HEK293T (cell line): ENCODE data around the gene GALNT13.

Experiments used
- CTCF ChIA-PET: fragments of 350-600 bp; formaldehyde crosslinking; extraction: SDS; loops from one replicate; lab custom pipeline; 2021; ENCODE audit warnings: antibody characterized with exemption, inconsistent platforms; lab: Yijun Ruan, JAX
- POLR2A ChIA-PET: fragments of 350-600 bp; formaldehyde crosslinking; extraction: SDS; loops from one replicate; lab custom pipeline; 2020; ENCODE audit warnings: antibody characterized with exemption, inconsistent platforms; lab: Yijun Ruan, JAX
- DNase-seq: peaks from one replicate; pipeline ENCODE4 v3.0.0; 2012; ENCODE audit warnings: mixed read lengths; ENCODE audit errors: extremely low spot score
- ARNT ChIP-seq: fragments of 450-650 bp; IDR thresholded peaks from 2 replicates; pipeline ENCODE4 v1.6.1; 2017; ENCODE audit warnings: mild to moderate bottlenecking
- BHLHE40 ChIP-seq: fragments of 450-650 bp; IDR thresholded peaks from 2 replicates; pipeline ENCODE4 v1.6.1; 2016; ENCODE audit warnings: mild to moderate bottlenecking, moderate library complexity, borderline replicate concordance
- CTBP1 ChIP-seq: fragments of 450-650 bp; IDR thresholded peaks from 2 replicates; pipeline ENCODE4 v1.6.1; 2016; ENCODE audit warnings: borderline replicate concordance
- ELF4 ChIP-seq: fragments of 450-650 bp; IDR thresholded peaks from 2 replicates; pipeline ENCODE4 v1.6.1; 2017; ENCODE audit warnings: antibody characterized with exemption
- FOXA1 ChIP-seq: fragments of 450-650 bp; IDR thresholded peaks from 2 replicates; pipeline ENCODE4 v1.6.1; 2016; ENCODE audit warnings: mild to moderate bottlenecking
- FOXK2 ChIP-seq: fragments of 450-650 bp; IDR thresholded peaks from 2 replicates; pipeline ENCODE4 v1.6.1; 2016; ENCODE audit warnings: mild to moderate bottlenecking
- FOXM1 ChIP-seq: fragments of 450-650 bp; IDR thresholded peaks from 2 replicates; pipeline ENCODE4 v1.6.1; 2017; ENCODE audit warnings: mild to moderate bottlenecking, borderline replicate concordance
- HDGF ChIP-seq: fragments of 450-650 bp; IDR thresholded peaks from 2 replicates; pipeline ENCODE4 v1.6.1; 2017; ENCODE audit warnings: antibody characterized with exemption, borderline replicate concordance
- L3MBTL2 ChIP-seq: fragments of 450-650 bp; conservative IDR thresholded peaks from 2 replicates; pipeline ENCODE4 v1.6.1; 2016; ENCODE audit warnings: mild to moderate bottlenecking
- LEF1 ChIP-seq: fragments of 450-650 bp; IDR thresholded peaks from 2 replicates; pipeline ENCODE4 v1.6.1; 2017; ENCODE audit warnings: mild to moderate bottlenecking, borderline replicate concordance
- NFRKB ChIP-seq: fragments of 450-650 bp; IDR thresholded peaks from 2 replicates; pipeline ENCODE4 v1.6.1; 2016; ENCODE audit warnings: mild to moderate bottlenecking, moderate library complexity
- PKNOX1 ChIP-seq: fragments of 450-650 bp; IDR thresholded peaks from 2 replicates; pipeline ENCODE4 v1.6.1; 2016
- SP1 ChIP-seq: fragments of 450-650 bp; IDR thresholded peaks from 2 replicates; pipeline ENCODE4 v1.6.1; 2017
- SUZ12 ChIP-seq: fragments of 450-650 bp; IDR thresholded peaks from 2 replicates; pipeline ENCODE4 v1.6.1; 2016; ENCODE audit warnings: mild to moderate bottlenecking
- TARDBP ChIP-seq: fragments of 450-650 bp; IDR thresholded peaks from 2 replicates; pipeline ENCODE4 v1.6.1; 2016
- ZNF384 ChIP-seq: fragments of 450-650 bp; IDR thresholded peaks from 2 replicates; pipeline ENCODE4 v1.6.1; 2016

The GALNT13 gene

GRCh38 chr2:154306266-154306970, 434.7 kb downstream of the GALNT13 start:
- DNase-seq = no peak
- ChIA-PET CTCF (interaction anchor here (0.6 kb wide), 1 partner anchor 628 kb away, joined by 5 read pairs; no protein-coding TSS in a partner anchor), POLR2A (no interaction called here)
- TF ChIP-seq PKNOX1 (peak; percentile 29; the same call in 1 of the 2 replicates), SP1 (no peak), SUZ12 (no peak), NFRKB (no peak)

GRCh38 chr2:154307007-154307406, 435.3 kb downstream of the GALNT13 start:
- ChIA-PET POLR2A (no interaction called here), CTCF (no interaction called here)
- no peak for TF ChIP-seq PKNOX1
- no peak for TF ChIP-seq SP1
- TF ChIP-seq TARDBP = no peak
- TF ChIP-seq LEF1 = no peak
- no peak for TF ChIP-seq FOXA1
- TF ChIP-seq HDGF = no peak
- no peak for TF ChIP-seq L3MBTL2
- no peak for DNase-seq

GRCh38 chr2:154324601-154325000, 452.9 kb downstream of the GALNT13 start:
- DNase-seq = no peak
- CTCF ChIA-PET = no interaction called here
- POLR2A ChIA-PET = no interaction called here

GRCh38 chr2:154329510-154329909, 457.8 kb downstream of the GALNT13 start:
- ChIA-PET CTCF (no interaction called here), POLR2A (no interaction called here)
- no peak for TF ChIP-seq FOXM1
- TF ChIP-seq PKNOX1 = no peak
- no peak for TF ChIP-seq ELF4
- TF ChIP-seq SUZ12 = no peak
- no peak for TF ChIP-seq FOXK2
- no peak for TF ChIP-seq HDGF
- TF ChIP-seq FOXA1 = no peak
- TF ChIP-seq L3MBTL2 = no peak
- TF ChIP-seq LEF1 = no peak
- no peak for TF ChIP-seq SP1
- no peak for TF ChIP-seq BHLHE40
- no peak for TF ChIP-seq TARDBP
- no peak for TF ChIP-seq CTBP1
- no peak for TF ChIP-seq NFRKB
- TF ChIP-seq ZNF384 = no peak
- TF ChIP-seq ARNT = no peak
- DNase-seq = no peak

More at GRCh38 chr2:154324601-154325000, 452.9 kb downstream of the GALNT13 start:
- no peak for TF ChIP-seq ARNT
- no peak for TF ChIP-seq CTBP1
- no peak for TF ChIP-seq NFRKB

- ChIA-PET CTCF (no interaction called here), POLR2A (no interaction called here)
- TF ChIP-seq FOXA1 = no peak
- no peak for TF ChIP-seq HDGF
- no peak for TF ChIP-seq CTBP1
- no peak for TF ChIP-seq NFRKB
- TF ChIP-seq LEF1 = no peak
- DNase-seq = no peak
These were observed 460.1 kb downstream of the GALNT13 start for GRCh38 chr2:154331784-154332183.

- no peak for DNase-seq
- POLR2A ChIA-PET = no interaction called here
- CTCF ChIA-PET = no interaction called here
- no peak for TF ChIP-seq ELF4
- no peak for TF ChIP-seq TARDBP
- no peak for TF ChIP-seq LEF1
These were observed 464.5 kb downstream of the GALNT13 start for GRCh38 chr2:154336201-154336600.

- TF ChIP-seq PKNOX1 (no peak), FOXK2 (no peak), SUZ12 (no peak), HDGF (no peak), L3MBTL2 (no peak), BHLHE40 (no peak), FOXA1 (no peak), NFRKB (no peak), TARDBP (no peak), ZNF384 (no peak), LEF1 (no peak)
- ChIA-PET CTCF (no interaction called here), POLR2A (no interaction called here)
- DNase-seq = no peak
These were observed 466.7 kb downstream of the GALNT13 start for GRCh38 chr2:154338352-154338967.
